Suprapubic skin (tissue), 4 donors: ENCODE data around the gene TFF2.

ENCODE experiments used
- CTCF ChIP-seq, 2 donors: fragments of 200-600 bp in 1 of 2; fragments of 450-650 bp in 1 of 2; sonication (generic) in 1 of 2; IDR thresholded peaks; one replicate each; pipeline ENCODE4 v1.5.1; 2016 to 2019; ENCODE audit warnings: antibody characterized with exemption in 2 of 2, mild to moderate bottlenecking in 1 of 2, moderate library complexity in 1 of 2
- EP300 ChIP-seq: sonication (generic); formaldehyde crosslinking; IDR thresholded peaks from one replicate; pipeline ENCODE4 v1.6.1; 2017; ENCODE audit warnings: antibody characterized with exemption
- POLR2AphosphoS5 ChIP-seq, 3 donors: sonication (generic); formaldehyde crosslinking; IDR thresholded peaks; one replicate each; pipeline ENCODE4 v1.6.1; 2017; ENCODE audit warnings: antibody characterized with exemption in 3 of 3

- TF ChIP-seq CTCF (IDR thresholded peaks at IDR 0.05), result no peak
- TF ChIP-seq POLR2AphosphoS5 (IDR thresholded peaks at IDR 0.05), result no peak
- TF ChIP-seq EP300, result no peak
Observed at GRCh38 chr21:42392731-42393442, 42.1 kb upstream of the TFF2 start.
